Upper lobe of left lung (tissue), 4 donors: ENCODE data around the gene SAP30L.

ENCODE experiments used
- POLR2A ChIP-seq, 4 donors: fragments of 450-650 bp; IDR thresholded peaks; one replicate each; pipeline ENCODE4 v1.5.1; 2016 to 2017; ENCODE audit warnings: antibody characterized with exemption in 4 of 4, mild to moderate bottlenecking in 2 of 4
- TF ChIP-seq, protein P1 (sequence below), 6 experiments: fragments of 450-650 bp in 4 of 6; fragments of 200-600 bp in 2 of 6; sonication (generic) in 2 of 6; IDR thresholded peaks; one replicate each; pipeline ENCODE4 v1.5.1; 2016 to 2019; ENCODE audit warnings: antibody characterized with exemption in 6 of 6

DNA sequence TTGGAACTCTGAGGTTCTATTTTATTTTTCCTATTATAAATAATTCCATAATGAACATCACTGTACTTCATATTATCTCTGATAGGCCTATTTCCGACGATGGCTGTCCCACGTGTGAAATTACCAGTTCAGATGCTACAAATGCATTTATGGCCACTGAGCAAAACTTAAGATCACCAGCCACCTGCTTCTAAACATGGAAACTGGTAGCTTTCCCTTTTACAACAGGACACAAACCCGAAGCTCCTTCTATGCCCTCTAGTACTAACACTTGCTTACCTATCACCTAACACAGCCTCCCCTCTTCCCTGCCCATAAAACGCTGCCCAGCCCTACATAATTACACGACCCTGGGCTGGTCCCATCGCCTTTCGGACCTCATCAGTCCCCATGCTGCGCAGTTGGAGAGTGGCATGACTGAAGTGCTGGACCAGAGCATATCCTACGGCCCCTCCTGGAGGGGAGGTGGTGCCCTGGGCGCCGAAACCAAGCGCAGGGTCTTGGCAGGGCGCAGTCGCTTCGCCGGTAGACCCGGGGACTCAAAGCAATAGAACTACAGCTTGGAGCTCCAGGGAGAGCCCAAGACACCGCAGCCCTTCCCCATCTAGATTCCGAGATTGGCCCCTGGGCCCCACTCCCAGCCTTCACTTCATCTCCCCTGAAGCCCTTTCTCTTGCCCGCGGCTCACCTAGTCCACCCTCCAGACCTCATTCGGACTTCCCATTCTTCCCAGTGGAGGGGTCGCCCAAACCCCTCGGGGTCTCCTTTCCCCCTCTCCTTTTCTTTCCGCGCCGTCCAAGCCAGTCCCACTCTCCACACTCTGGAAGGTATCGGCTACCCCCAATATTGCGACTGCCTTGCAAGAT lies 1.0 kb upstream of the SAP30L start:
- TF ChIP-seq, protein P1, sequence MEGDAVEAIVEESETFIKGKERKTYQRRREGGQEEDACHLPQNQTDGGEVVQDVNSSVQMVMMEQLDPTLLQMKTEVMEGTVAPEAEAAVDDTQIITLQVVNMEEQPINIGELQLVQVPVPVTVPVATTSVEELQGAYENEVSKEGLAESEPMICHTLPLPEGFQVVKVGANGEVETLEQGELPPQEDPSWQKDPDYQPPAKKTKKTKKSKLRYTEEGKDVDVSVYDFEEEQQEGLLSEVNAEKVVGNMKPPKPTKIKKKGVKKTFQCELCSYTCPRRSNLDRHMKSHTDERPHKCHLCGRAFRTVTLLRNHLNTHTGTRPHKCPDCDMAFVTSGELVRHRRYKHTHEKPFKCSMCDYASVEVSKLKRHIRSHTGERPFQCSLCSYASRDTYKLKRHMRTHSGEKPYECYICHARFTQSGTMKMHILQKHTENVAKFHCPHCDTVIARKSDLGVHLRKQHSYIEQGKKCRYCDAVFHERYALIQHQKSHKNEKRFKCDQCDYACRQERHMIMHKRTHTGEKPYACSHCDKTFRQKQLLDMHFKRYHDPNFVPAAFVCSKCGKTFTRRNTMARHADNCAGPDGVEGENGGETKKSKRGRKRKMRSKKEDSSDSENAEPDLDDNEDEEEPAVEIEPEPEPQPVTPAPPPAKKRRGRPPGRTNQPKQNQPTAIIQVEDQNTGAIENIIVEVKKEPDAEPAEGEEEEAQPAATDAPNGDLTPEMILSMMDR (IDR thresholded peaks at IDR 0.05) = no peak
- TF ChIP-seq POLR2A (IDR thresholded peaks at IDR 0.05) = no peak
